ENCODE data around the gene PPP1R9A.

The PPP1R9A gene

DNA sequence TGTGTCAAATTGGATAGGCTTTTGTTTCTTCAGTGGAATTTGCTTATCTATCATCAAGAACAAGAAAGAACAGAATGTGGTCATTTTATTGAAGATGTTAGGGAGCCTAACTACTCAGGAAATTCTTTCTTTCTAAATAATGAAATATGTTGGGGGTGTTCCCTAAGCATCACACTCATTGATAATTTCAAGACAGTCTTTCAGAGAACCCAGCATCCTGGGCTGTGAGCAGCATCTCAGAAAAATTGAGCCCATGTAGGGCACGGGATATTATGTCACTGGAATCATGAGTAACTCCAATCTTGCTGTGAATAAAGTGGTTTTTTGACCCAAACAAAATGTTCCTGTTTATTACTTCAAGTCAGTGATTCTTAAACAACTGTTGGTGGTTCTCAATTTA lies 389.6 kb downstream of the PPP1R9A start:
- Histone ChIP-seq H3K4me1 (ENCODE audit: control insufficient read depth, insufficient read depth, low read length) (no peaks in the 10 kb centered on the region), H3K9ac (ENCODE audit: low read depth, low read length) (no peak overlapping the region), H3K27me3 (ENCODE audit: control insufficient read depth, insufficient read depth, low read length) (no peaks in the 10 kb centered on the region), H3K9me3 (ENCODE audit: control insufficient read depth, insufficient read depth, low read length) (no peaks in the 10 kb centered on the region), H3K4me3 (ENCODE audit: low read depth, low read length) (no peak overlapping the region), H3K36me3 (ENCODE audit: control insufficient read depth, insufficient read depth, low read length) (no peaks in the 10 kb centered on the region)

DNA sequence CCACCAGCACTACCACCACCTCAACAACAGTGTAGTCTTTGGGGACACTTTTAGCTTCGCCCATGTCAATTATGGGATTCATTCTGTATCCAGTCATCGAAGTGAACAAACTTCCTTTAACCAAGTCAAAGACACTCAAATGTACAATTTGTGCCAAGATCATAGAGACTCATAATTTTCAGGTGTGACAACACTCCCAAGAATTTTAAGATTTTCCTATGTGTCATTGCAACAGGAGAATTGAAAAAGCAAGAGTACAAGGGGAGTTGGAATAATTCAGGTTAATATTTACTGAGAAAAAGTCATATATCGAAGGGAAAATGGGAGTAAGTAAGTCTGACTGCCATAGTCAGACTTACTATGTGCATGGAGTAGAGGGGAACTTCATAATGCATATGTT lies 390.7 kb downstream of the PPP1R9A start:
- H3K9ac ChIP-seq (ENCODE audit: low read depth, low read length), result no peak overlapping the region
- no peaks in the 10 kb centered on the region for H3K4me1 ChIP-seq (ENCODE audit: control insufficient read depth, insufficient read depth, low read length)
- no peaks in the 10 kb centered on the region for H3K9me3 ChIP-seq (ENCODE audit: control insufficient read depth, insufficient read depth, low read length)
- no peak overlapping the region for H3K4me3 ChIP-seq (ENCODE audit: low read depth, low read length)
- no peaks in the 10 kb centered on the region for H3K27me3 ChIP-seq (ENCODE audit: control insufficient read depth, insufficient read depth, low read length)
- H3K36me3 ChIP-seq (ENCODE audit: control insufficient read depth, insufficient read depth, low read length), result no peaks in the 10 kb centered on the region

DNA sequence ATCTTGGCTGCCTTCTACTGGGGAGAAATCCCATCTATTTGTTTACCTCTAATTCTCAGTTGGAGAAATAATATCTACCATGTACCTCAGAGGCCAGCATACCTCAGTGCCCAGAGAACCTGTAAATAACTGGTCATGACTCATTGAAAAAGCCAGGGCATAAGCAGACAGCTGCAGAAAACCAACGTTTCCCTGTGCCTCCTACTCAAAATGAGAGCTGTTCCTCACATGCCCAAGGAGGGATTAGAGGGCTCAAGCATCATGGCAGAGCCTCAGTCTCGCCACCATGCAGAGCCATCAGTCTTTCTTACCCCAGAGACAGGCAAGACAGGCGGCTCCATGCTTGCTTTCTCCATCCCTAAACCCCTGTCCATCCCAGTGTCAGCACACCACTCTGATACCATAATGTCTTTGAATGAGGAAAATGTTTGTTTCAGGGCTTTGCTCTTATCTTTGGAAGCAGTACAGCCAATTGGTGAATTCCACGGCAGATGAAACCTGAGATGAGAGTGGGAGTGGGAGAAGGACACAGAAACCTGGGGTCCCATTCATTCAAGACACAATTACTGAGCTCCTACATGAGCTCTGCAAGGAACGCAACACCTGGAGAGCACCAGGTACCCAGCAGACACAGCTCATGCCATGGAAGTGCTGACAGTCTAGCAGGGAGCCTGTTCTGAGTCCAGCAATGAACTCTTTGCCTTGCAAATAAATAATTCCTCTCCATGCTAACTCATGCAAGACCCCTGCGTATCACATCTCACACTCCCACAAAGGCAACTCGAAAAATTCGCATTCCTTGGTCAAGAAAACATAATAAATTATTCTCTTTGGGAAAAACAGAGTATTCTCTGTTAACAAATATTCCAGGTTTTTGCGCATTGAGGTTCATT lies 395.9 kb downstream of the PPP1R9A start:
- no peak overlapping the region for H3K4me3 ChIP-seq (ENCODE audit: low read depth, low read length)
- no peaks in the 10 kb centered on the region for H3K9me3 ChIP-seq (ENCODE audit: control insufficient read depth, insufficient read depth, low read length)
- H3K27me3 ChIP-seq (ENCODE audit: control insufficient read depth, insufficient read depth, low read length), result no peaks in the 10 kb centered on the region
- H3K9ac ChIP-seq (ENCODE audit: low read depth, low read length), result no peak overlapping the region
- no peaks in the 10 kb centered on the region for H3K4me1 ChIP-seq (ENCODE audit: control insufficient read depth, insufficient read depth, low read length)
- no peaks in the 10 kb centered on the region for H3K36me3 ChIP-seq (ENCODE audit: control insufficient read depth, insufficient read depth, low read length)

GRCh38 chr7:95304990-95305389 lies 397.6 kb downstream of the PPP1R9A start:
- H3K4me3 ChIP-seq (ENCODE audit: low read depth, low read length), result no peak overlapping the region
- H3K4me1 ChIP-seq (ENCODE audit: control insufficient read depth, insufficient read depth, low read length), result no peaks in the 10 kb centered on the region
- no peaks in the 10 kb centered on the region for H3K36me3 ChIP-seq (ENCODE audit: control insufficient read depth, insufficient read depth, low read length)
- H3K9ac ChIP-seq (ENCODE audit: low read depth, low read length), result no peak overlapping the region
- no peaks in the 10 kb centered on the region for H3K9me3 ChIP-seq (ENCODE audit: control insufficient read depth, insufficient read depth, low read length)
- H3K27me3 ChIP-seq (ENCODE audit: control insufficient read depth, insufficient read depth, low read length), result no peaks in the 10 kb centered on the region

DNA sequence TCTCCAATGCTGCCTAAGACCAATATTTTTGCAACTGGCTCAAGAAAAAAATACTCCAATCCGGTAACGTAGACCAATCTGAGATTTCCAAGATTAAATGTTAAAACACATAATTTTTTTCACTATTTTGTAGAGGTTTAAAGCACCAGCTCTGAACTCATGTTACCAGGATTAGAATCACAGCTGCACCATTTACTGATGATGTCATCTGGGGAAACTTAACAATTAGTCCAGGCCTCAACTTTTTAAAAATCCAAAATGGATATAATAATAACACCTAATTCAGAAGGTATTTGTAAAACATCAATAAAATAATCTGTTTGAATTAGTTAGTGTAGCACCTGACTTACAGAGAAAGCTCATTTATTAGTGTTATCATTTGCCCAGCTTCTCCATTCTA lies 402.6 kb downstream of the PPP1R9A start:
- H3K4me1 ChIP-seq (ENCODE audit: control insufficient read depth, insufficient read depth, low read length), result no peaks in the 10 kb centered on the region
- H3K9me3 ChIP-seq (ENCODE audit: control insufficient read depth, insufficient read depth, low read length), result no peaks in the 10 kb centered on the region
- H3K9ac ChIP-seq (ENCODE audit: low read depth, low read length), result no peak overlapping the region
- no peaks in the 10 kb centered on the region for H3K36me3 ChIP-seq (ENCODE audit: control insufficient read depth, insufficient read depth, low read length)
- no peaks in the 10 kb centered on the region for H3K27me3 ChIP-seq (ENCODE audit: control insufficient read depth, insufficient read depth, low read length)
- no peak overlapping the region for H3K4me3 ChIP-seq (ENCODE audit: low read depth, low read length)

DNA sequence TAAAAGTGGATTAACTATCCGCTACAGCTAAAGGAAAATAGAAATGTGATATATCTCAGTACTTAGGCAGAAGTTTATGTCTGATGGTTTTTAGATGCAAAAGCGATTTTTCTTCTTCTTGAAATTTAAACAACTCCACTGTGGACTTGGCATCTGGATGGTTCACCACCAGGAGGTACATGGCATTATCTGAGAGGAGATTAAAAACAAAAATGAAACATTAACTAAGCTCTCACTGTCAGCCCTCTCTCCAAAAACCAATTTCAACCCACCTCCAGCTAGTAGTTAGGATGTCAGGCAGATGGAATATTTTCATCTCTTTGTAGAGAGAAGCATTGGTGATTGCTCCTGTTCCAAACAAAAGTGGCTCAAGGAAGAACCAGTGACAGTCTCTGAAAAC lies 404.0 kb downstream of the PPP1R9A start:
- Histone ChIP-seq H3K9ac (ENCODE audit: low read depth, low read length) (no peak overlapping the region), H3K9me3 (ENCODE audit: control insufficient read depth, insufficient read depth, low read length) (no peaks in the 10 kb centered on the region), H3K36me3 (ENCODE audit: control insufficient read depth, insufficient read depth, low read length) (no peaks in the 10 kb centered on the region), H3K4me1 (ENCODE audit: control insufficient read depth, insufficient read depth, low read length) (no peaks in the 10 kb centered on the region), H3K4me3 (ENCODE audit: low read depth, low read length) (no peak overlapping the region), H3K27me3 (ENCODE audit: control insufficient read depth, insufficient read depth, low read length) (no peaks in the 10 kb centered on the region)

DNA sequence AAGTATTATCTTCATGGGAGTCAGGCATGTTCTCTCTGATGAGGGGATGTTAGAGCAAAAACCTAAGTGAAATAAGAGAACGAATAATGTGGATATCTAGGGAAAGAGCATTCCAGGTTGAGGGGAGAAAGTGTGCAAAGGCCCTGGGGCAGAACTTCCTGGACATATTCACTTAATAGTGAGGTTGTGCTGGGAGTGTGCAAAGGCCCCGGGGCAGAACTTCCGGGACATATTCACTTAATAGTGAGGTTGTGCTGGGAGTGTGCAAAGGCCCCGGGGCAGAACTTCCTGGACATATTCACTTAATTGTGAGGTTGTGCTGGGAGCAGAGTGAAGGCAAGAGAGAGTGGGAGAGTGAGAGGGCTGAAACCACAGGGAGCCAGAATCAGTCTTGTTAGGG lies 405.2 kb downstream of the PPP1R9A start:
- Histone ChIP-seq H3K9me3 (ENCODE audit: control insufficient read depth, insufficient read depth, low read length) (no peaks in the 10 kb centered on the region), H3K27me3 (ENCODE audit: control insufficient read depth, insufficient read depth, low read length) (no peaks in the 10 kb centered on the region), H3K4me1 (ENCODE audit: control insufficient read depth, insufficient read depth, low read length) (no peaks in the 10 kb centered on the region), H3K4me3 (ENCODE audit: low read depth, low read length) (no peak overlapping the region), H3K36me3 (ENCODE audit: control insufficient read depth, insufficient read depth, low read length) (no peaks in the 10 kb centered on the region), H3K9ac (ENCODE audit: low read depth, low read length) (no peak overlapping the region)

- Histone ChIP-seq H3K4me3 (ENCODE audit: low read depth, low read length) (no peak overlapping the region), H3K9me3 (ENCODE audit: control insufficient read depth, insufficient read depth, low read length) (no peaks in the 10 kb centered on the region), H3K27me3 (ENCODE audit: control insufficient read depth, insufficient read depth, low read length) (no peaks in the 10 kb centered on the region), H3K9ac (ENCODE audit: low read depth, low read length) (no peak overlapping the region), H3K4me1 (ENCODE audit: control insufficient read depth, insufficient read depth, low read length) (no peaks in the 10 kb centered on the region), H3K36me3 (ENCODE audit: control insufficient read depth, insufficient read depth, low read length) (no peaks in the 10 kb centered on the region)
These were observed 409.2 kb downstream of the PPP1R9A start for GRCh38 chr7:95316588-95316987.

DNA sequence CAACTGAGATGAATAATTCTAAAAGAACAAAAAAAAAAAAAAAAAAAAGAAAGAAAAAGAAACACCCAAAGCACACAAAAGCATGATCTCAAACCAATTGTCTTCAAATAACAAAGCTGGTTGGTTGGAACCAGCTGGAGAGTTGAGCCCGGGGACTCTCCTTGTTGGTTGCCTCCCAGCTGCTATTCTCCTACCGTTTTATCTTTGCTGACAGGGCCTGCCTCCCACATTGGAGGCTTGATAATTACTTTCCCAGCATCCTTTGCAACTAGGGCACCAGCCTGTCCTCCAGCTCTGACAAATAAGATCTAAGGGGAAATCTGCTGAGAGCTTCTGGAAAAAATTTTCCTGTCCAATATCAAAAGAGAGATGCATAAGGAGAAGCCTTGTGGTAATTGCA lies 410.2 kb downstream of the PPP1R9A start:
- no peaks in the 10 kb centered on the region for H3K36me3 ChIP-seq (ENCODE audit: control insufficient read depth, insufficient read depth, low read length)
- no peaks in the 10 kb centered on the region for H3K27me3 ChIP-seq (ENCODE audit: control insufficient read depth, insufficient read depth, low read length)
- H3K4me3 ChIP-seq (ENCODE audit: low read depth, low read length), result no peak overlapping the region
- H3K9ac ChIP-seq (ENCODE audit: low read depth, low read length), result no peak overlapping the region
- H3K4me1 ChIP-seq (ENCODE audit: control insufficient read depth, insufficient read depth, low read length), result no peaks in the 10 kb centered on the region
- no peaks in the 10 kb centered on the region for H3K9me3 ChIP-seq (ENCODE audit: control insufficient read depth, insufficient read depth, low read length)

DNA sequence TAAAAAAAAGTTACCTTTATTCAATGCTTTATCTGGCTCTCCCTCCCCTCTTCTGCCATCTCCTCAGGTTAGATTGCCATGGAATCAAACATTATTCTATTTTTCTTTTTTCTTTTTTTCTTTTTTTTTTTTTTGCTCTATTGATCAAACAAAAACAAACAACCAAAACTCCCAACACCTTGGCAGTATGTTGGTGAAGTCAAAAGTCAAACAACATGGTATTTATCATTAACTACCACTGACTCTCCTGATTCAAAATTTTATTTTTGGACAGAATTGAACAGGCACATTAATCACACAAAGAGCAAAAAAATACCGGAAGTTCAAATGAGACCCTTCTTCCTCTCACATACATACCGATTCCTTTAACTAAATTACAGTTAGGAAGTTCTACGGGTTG lies 410.6 kb downstream of the PPP1R9A start:
- Histone ChIP-seq H3K4me3 (ENCODE audit: low read depth, low read length) (no peak overlapping the region), H3K9ac (ENCODE audit: low read depth, low read length) (no peak overlapping the region), H3K9me3 (ENCODE audit: control insufficient read depth, insufficient read depth, low read length) (no peaks in the 10 kb centered on the region), H3K36me3 (ENCODE audit: control insufficient read depth, insufficient read depth, low read length) (no peaks in the 10 kb centered on the region), H3K27me3 (ENCODE audit: control insufficient read depth, insufficient read depth, low read length) (no peaks in the 10 kb centered on the region), H3K4me1 (ENCODE audit: control insufficient read depth, insufficient read depth, low read length) (no peaks in the 10 kb centered on the region)

- Histone ChIP-seq H3K36me3 (ENCODE audit: control insufficient read depth, insufficient read depth, low read length) (no peaks in the 10 kb centered on the region), H3K4me1 (ENCODE audit: control insufficient read depth, insufficient read depth, low read length) (no peaks in the 10 kb centered on the region), H3K27me3 (ENCODE audit: control insufficient read depth, insufficient read depth, low read length) (peaks cover 3% of the 10 kb centered on the region), H3K4me3 (ENCODE audit: low read depth, low read length) (no peak overlapping the region), H3K9me3 (ENCODE audit: control insufficient read depth, insufficient read depth, low read length) (no peaks in the 10 kb centered on the region), H3K9ac (ENCODE audit: low read depth, low read length) (no peak overlapping the region)
These were observed 411.2 kb downstream of the PPP1R9A start for GRCh38 chr7:95318501-95319100.

DNA sequence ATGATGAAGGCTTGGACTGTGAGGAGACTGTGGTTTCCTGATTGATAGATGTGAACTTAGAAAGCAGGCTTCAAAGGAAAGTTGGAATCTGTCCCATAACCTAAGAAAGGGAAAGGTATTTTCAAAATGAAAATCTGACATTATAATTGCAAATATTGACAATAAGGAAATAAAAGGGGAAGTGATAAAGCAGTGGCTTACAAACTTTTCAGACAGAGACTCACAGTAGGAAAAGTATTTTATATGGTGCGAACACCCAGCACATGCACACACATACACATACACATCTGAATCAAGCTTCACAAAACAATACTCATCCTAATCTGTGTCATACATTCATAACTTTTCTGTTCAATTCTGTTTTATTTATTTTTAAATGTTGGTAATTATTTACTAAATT lies 412.2 kb downstream of the PPP1R9A start:
- Histone ChIP-seq H3K4me1 (ENCODE audit: control insufficient read depth, insufficient read depth, low read length) (no peaks in the 10 kb centered on the region), H3K27me3 (ENCODE audit: control insufficient read depth, insufficient read depth, low read length) (peaks cover 11% of the 10 kb centered on the region), H3K9me3 (ENCODE audit: control insufficient read depth, insufficient read depth, low read length) (no peaks in the 10 kb centered on the region), H3K36me3 (ENCODE audit: control insufficient read depth, insufficient read depth, low read length) (no peaks in the 10 kb centered on the region), H3K9ac (ENCODE audit: low read depth, low read length) (no peak overlapping the region), H3K4me3 (ENCODE audit: low read depth, low read length) (no peak overlapping the region)
